ENCODE data around the gene SLC7A1. TPM values are rescaled to one million over a fixed set of nuclear protein-coding genes. Genes with fewer than 3 reads are reported as not detected.

The SLC7A1 gene
- polyA plus RNA-seq, 4 donors = 3.2 to 34.6 (median 7.5) TPM

- WGBS, 3 donors = 58 to 74% (median 70%) methylated on average over 4 of the region's 4 CpGs
- H3K36me3 ChIP-seq (ENCODE audit: control insufficient read depth in 3 of 3, insufficient read depth in 2 of 3, low read depth in 1 of 3, low read length in 3 of 3) = no peaks in the 10 kb centered on the region
- FAIRE-seq = no peak
Observed at GRCh38 chr13:29482504-29482903, 113.0 kb downstream of the SLC7A1 start.

GRCh38 chr13:29481603-29482002 lies 113.9 kb downstream of the SLC7A1 start:
- H3K4me3 ChIP-seq (ENCODE audit: low read depth in 1 of 3, low read length in 3 of 3) = no peak overlapping the region
- no peak overlapping the region for H3K27ac ChIP-seq (ENCODE audit: low read depth in 1 of 3, low read length in 2 of 3)
- H3K36me3 ChIP-seq (ENCODE audit: control insufficient read depth in 3 of 3, insufficient read depth in 2 of 3, low read depth in 1 of 3, low read length in 3 of 3) = no peaks in the 10 kb centered on the region
- H3K27me3 ChIP-seq (ENCODE audit: control insufficient read depth in 3 of 3, insufficient read depth in 3 of 3, low read length in 3 of 3) = no peaks in the 10 kb centered on the region
- no peak for FAIRE-seq
- peak in 1 of 2 donors; percentile 19 for DNase-seq
- WGBS, 3 donors = 89 to 94% (median 90%) methylated on average over 5 of the region's 5 CpGs
- H3K4me1 ChIP-seq (ENCODE audit: control insufficient read depth in 3 of 3, insufficient read depth in 2 of 3, low read depth in 1 of 3, low read length in 2 of 3) = peaks cover 0 to 9% (median 0%) of the 10 kb centered on the region in 3 donors
- H3K9me3 ChIP-seq (ENCODE audit: control insufficient read depth in 2 of 2, insufficient read depth in 1 of 2, low read depth in 1 of 2, low read length in 1 of 2) = no peaks in the 10 kb centered on the region

More at GRCh38 chr13:29482504-29482903, 113.0 kb downstream of the SLC7A1 start:
- Histone ChIP-seq H3K9me3 (ENCODE audit: control insufficient read depth in 2 of 2, insufficient read depth in 1 of 2, low read depth in 1 of 2, low read length in 1 of 2) (no peaks in the 10 kb centered on the region), H3K27ac (ENCODE audit: low read depth in 1 of 3, low read length in 2 of 3) (no peak overlapping the region), H3K4me1 (ENCODE audit: control insufficient read depth in 3 of 3, insufficient read depth in 2 of 3, low read depth in 1 of 3, low read length in 2 of 3) (peaks cover 0 to 9% (median 0%) of the 10 kb centered on the region in 3 donors), H3K4me3 (ENCODE audit: low read depth in 1 of 3, low read length in 3 of 3) (no peak overlapping the region), H3K27me3 (ENCODE audit: control insufficient read depth in 3 of 3, insufficient read depth in 3 of 3, low read length in 3 of 3) (peaks cover 0 to 1% (median 0%) of the 10 kb centered on the region in 3 donors)
- no peak for DNase-seq

- no peak for DNase-seq
- Histone ChIP-seq H3K36me3 (ENCODE audit: control insufficient read depth in 3 of 3, insufficient read depth in 2 of 3, low read depth in 1 of 3, low read length in 3 of 3) (no peaks in the 10 kb centered on the region), H3K9me3 (ENCODE audit: control insufficient read depth in 2 of 2, insufficient read depth in 1 of 2, low read depth in 1 of 2, low read length in 1 of 2) (no peaks in the 10 kb centered on the region), H3K4me3 (ENCODE audit: low read depth in 1 of 3, low read length in 3 of 3) (no peak overlapping the region), H3K4me1 (ENCODE audit: control insufficient read depth in 3 of 3, insufficient read depth in 2 of 3, low read depth in 1 of 3, low read length in 2 of 3) (peaks cover 0 to 9% (median 0%) of the 10 kb centered on the region in 3 donors), H3K27ac (ENCODE audit: low read depth in 1 of 3, low read length in 2 of 3) (no peak overlapping the region), H3K27me3 (ENCODE audit: control insufficient read depth in 3 of 3, insufficient read depth in 3 of 3, low read length in 3 of 3) (no peaks in the 10 kb centered on the region)
- 76 to 83% (median 76%) methylated on average over 11 of the region's 11 CpGs for WGBS, 3 donors
- FAIRE-seq = no peak
Observed at GRCh38 chr13:29480893-29481525, 114.5 kb downstream of the SLC7A1 start.

GRCh38 chr13:29479716-29480492 lies 115.6 kb downstream of the SLC7A1 start:
- FAIRE-seq (no peak), DNase-seq (no peak)
- H3K36me3 ChIP-seq (ENCODE audit: control insufficient read depth in 3 of 3, insufficient read depth in 2 of 3, low read depth in 1 of 3, low read length in 3 of 3) = no peaks in the 10 kb centered on the region
- H3K27me3 ChIP-seq (ENCODE audit: control insufficient read depth in 3 of 3, insufficient read depth in 3 of 3, low read length in 3 of 3) = no peaks in the 10 kb centered on the region
- no peak overlapping the region for H3K27ac ChIP-seq (ENCODE audit: low read depth in 1 of 3, low read length in 2 of 3)
- H3K4me1 ChIP-seq (ENCODE audit: control insufficient read depth in 3 of 3, insufficient read depth in 2 of 3, low read depth in 1 of 3, low read length in 2 of 3) = peaks cover 0 to 9% (median 0%) of the 10 kb centered on the region in 3 donors
- H3K4me3 ChIP-seq (ENCODE audit: low read depth in 1 of 3, low read length in 3 of 3) = no peak overlapping the region
- H3K9me3 ChIP-seq (ENCODE audit: control insufficient read depth in 2 of 2, insufficient read depth in 1 of 2, low read depth in 1 of 2, low read length in 1 of 2) = no peaks in the 10 kb centered on the region
- 82 to 90% (median 87%) methylated on average over 23 to 25 of the region's 25 CpGs for WGBS, 3 donors

- WGBS, 3 donors = 77 to 87% (median 81%) methylated on average over 3 of the region's 3 CpGs
- Histone ChIP-seq H3K4me3 (ENCODE audit: low read depth in 1 of 3, low read length in 3 of 3) (no peak overlapping the region), H3K36me3 (ENCODE audit: control insufficient read depth in 3 of 3, insufficient read depth in 2 of 3, low read depth in 1 of 3, low read length in 3 of 3) (no peaks in the 10 kb centered on the region), H3K27me3 (ENCODE audit: control insufficient read depth in 3 of 3, insufficient read depth in 3 of 3, low read length in 3 of 3) (no peaks in the 10 kb centered on the region), H3K27ac (ENCODE audit: low read depth in 1 of 3, low read length in 2 of 3) (no peak overlapping the region), H3K9me3 (ENCODE audit: control insufficient read depth in 2 of 2, insufficient read depth in 1 of 2, low read depth in 1 of 2, low read length in 1 of 2) (no peaks in the 10 kb centered on the region), H3K4me1 (ENCODE audit: control insufficient read depth in 3 of 3, insufficient read depth in 2 of 3, low read depth in 1 of 3, low read length in 2 of 3) (no peaks in the 10 kb centered on the region)
- DNase-seq (no peak), FAIRE-seq (no peak)
Observed at GRCh38 chr13:29476046-29476445, 119.4 kb downstream of the SLC7A1 start.

- no peaks in the 10 kb centered on the region for H3K36me3 ChIP-seq (ENCODE audit: control insufficient read depth in 3 of 3, insufficient read depth in 2 of 3, low read depth in 1 of 3, low read length in 3 of 3)
- no peak for FAIRE-seq
Observed at GRCh38 chr13:29474991-29475390, 120.5 kb downstream of the SLC7A1 start.

GRCh38 chr13:29473166-29473565 lies 122.3 kb downstream of the SLC7A1 start:
- WGBS, 3 donors = 79 to 84% (median 80%) methylated on average over 4 of the region's 4 CpGs
- Histone ChIP-seq H3K9me3 (ENCODE audit: control insufficient read depth in 2 of 2, insufficient read depth in 1 of 2, low read depth in 1 of 2, low read length in 1 of 2) (no peaks in the 10 kb centered on the region), H3K27ac (ENCODE audit: low read depth in 1 of 3, low read length in 2 of 3) (no peak overlapping the region), H3K4me3 (ENCODE audit: low read depth in 1 of 3, low read length in 3 of 3) (no peak overlapping the region), H3K27me3 (ENCODE audit: control insufficient read depth in 3 of 3, insufficient read depth in 3 of 3, low read length in 3 of 3) (no peaks in the 10 kb centered on the region), H3K36me3 (ENCODE audit: control insufficient read depth in 3 of 3, insufficient read depth in 2 of 3, low read depth in 1 of 3, low read length in 3 of 3) (no peaks in the 10 kb centered on the region), H3K4me1 (ENCODE audit: control insufficient read depth in 3 of 3, insufficient read depth in 2 of 3, low read depth in 1 of 3, low read length in 2 of 3) (no peaks in the 10 kb centered on the region)
- DNase-seq = no peak
- FAIRE-seq = peak; percentile 44

More at GRCh38 chr13:29474991-29475390, 120.5 kb downstream of the SLC7A1 start:
- Histone ChIP-seq H3K4me1 (ENCODE audit: control insufficient read depth in 3 of 3, insufficient read depth in 2 of 3, low read depth in 1 of 3, low read length in 2 of 3) (no peaks in the 10 kb centered on the region), H3K4me3 (ENCODE audit: low read depth in 1 of 3, low read length in 3 of 3) (no peak overlapping the region), H3K27ac (ENCODE audit: low read depth in 1 of 3, low read length in 2 of 3) (no peak overlapping the region), H3K27me3 (ENCODE audit: control insufficient read depth in 3 of 3, insufficient read depth in 3 of 3, low read length in 3 of 3) (no peaks in the 10 kb centered on the region), H3K9me3 (ENCODE audit: control insufficient read depth in 2 of 2, insufficient read depth in 1 of 2, low read depth in 1 of 2, low read length in 1 of 2) (no peaks in the 10 kb centered on the region)
- no peak for DNase-seq
- 76 to 87% (median 77%) methylated on average over 3 of the region's 3 CpGs for WGBS, 3 donors

- WGBS, 3 donors = 29 to 46% (median 38%) methylated on average over 6 of the region's 6 CpGs
Observed at GRCh38 chr13:29472332-29472961, 123.0 kb downstream of the SLC7A1 start.

More at GRCh38 chr13:29472332-29472961, 123.0 kb downstream of the SLC7A1 start:
- DNase-seq (peak; percentile 51 to 58), FAIRE-seq (no peak)
- no peak overlapping the region for H3K4me3 ChIP-seq (ENCODE audit: low read depth in 1 of 3, low read length in 3 of 3)
- no peak overlapping the region for H3K27ac ChIP-seq (ENCODE audit: low read depth in 1 of 3, low read length in 2 of 3)
- no peaks in the 10 kb centered on the region for H3K4me1 ChIP-seq (ENCODE audit: control insufficient read depth in 3 of 3, insufficient read depth in 2 of 3, low read depth in 1 of 3, low read length in 2 of 3)
- H3K36me3 ChIP-seq (ENCODE audit: control insufficient read depth in 3 of 3, insufficient read depth in 2 of 3, low read depth in 1 of 3, low read length in 3 of 3) = no peaks in the 10 kb centered on the region
- no peaks in the 10 kb centered on the region for H3K9me3 ChIP-seq (ENCODE audit: control insufficient read depth in 2 of 2, insufficient read depth in 1 of 2, low read depth in 1 of 2, low read length in 1 of 2)
- H3K27me3 ChIP-seq (ENCODE audit: control insufficient read depth in 3 of 3, insufficient read depth in 3 of 3, low read length in 3 of 3) = no peaks in the 10 kb centered on the region
